ENCODE results near the gene NTRK3.

GRCh38 chr15:88125576-88125975 is 131.0 kb downstream of the NTRK3 start:
- TF ChIP-seq MAX (IDR thresholded peaks at IDR 0.05) (no peak), EP300 (IDR thresholded peaks at IDR 0.05; ENCODE audit: borderline replicate concordance in 1 of 2, low read depth in 2 of 2, low read length in 2 of 2) (no peak), CTCF (IDR thresholded peaks at IDR 0.05; ENCODE audit: control extremely low read depth in 1 of 3, insufficient read depth in 1 of 3, low read depth in 1 of 3, low read length in 3 of 3) (no peak)
